HepG2 (cell line): ENCODE data around the gene NID1. TPM values are rescaled to one million over a fixed set of nuclear protein-coding genes. Genes with fewer than 3 reads are reported as not detected.

Experiments
- ATAC-seq: fragments of 200-7000 bp; cut with Tn5 transposase; 3 replicates; pipeline ENCODE4 v1.9.1; 2020; ENCODE audit warnings: mild to moderate bottlenecking, moderate library complexity
- BruUV-seq: library from RNA; stranded (reverse); fragments of 400-500 nt; replicated peaks from 2 replicates; lab custom pipeline; 2021; lab: Mats Ljungman, UMichigan
- CTCF ChIA-PET: fragments of 300-600 bp; formaldehyde crosslinking; extraction: SDS; loops from one replicate; lab custom pipeline; 2021; ENCODE audit warnings: low total read pairs, inconsistent platforms, low intra/inter-chr PET ratio; lab: Yijun Ruan, JAX
- POLR2A ChIA-PET: fragments of 350-600 bp; sonication (Branson Sonifier 250); formaldehyde crosslinking; loops from one replicate; lab custom pipeline; 2020; ENCODE audit warnings: antibody characterized with exemption, inconsistent platforms; lab: Yijun Ruan, JAX
- DNase-seq: peaks from one replicate; pipeline ENCODE4 v3.0.0-alpha.2; 2015; ENCODE audit warnings: low spot score
- FAIRE-seq: peaks from 3 replicates; lab custom pipeline; 2011; peaks lifted over from hg19 to GRCh38; lab: Jason Lieb, UNC
- H2AFZ ChIP-seq: one replicate; pipeline ENCODE4 v1.6.1; 2011; ENCODE audit warnings: low read length, inconsistent platforms
- H3K27ac ChIP-seq: fragments of 300-600 bp; 3 replicates; pipeline ENCODE4 v1.8.0; 2011; ENCODE audit warnings: mixed run types, mild to moderate bottlenecking, mixed read lengths, low read length, inconsistent platforms; ENCODE audit not compliant: insufficient read depth; ENCODE audit errors: extremely low read length
- H3K27me3 ChIP-seq, 2 experiments: fragments of 200-600 bp in 1 of 2; 2 replicates in 1 of 2; 3 replicates in 1 of 2; pipeline versions ENCODE4 v1.6.0 to v1.8.0; 2011; ENCODE audit warnings: low read length in 2 of 2, mild to moderate bottlenecking in 2 of 2, moderate library complexity in 2 of 2, inconsistent platforms in 1 of 2; ENCODE audit not compliant: insufficient read depth in 2 of 2, control insufficient read depth in 1 of 2
- H3K36me3 ChIP-seq, 2 experiments: fragments of 200-600 bp in 1 of 2; replicated peaks in 1 of 2; 2 replicates in 1 of 2; 3 replicates in 1 of 2; pipeline versions ENCODE4 v1.5.1 to v1.8.0; 2011; ENCODE audit warnings: low read length in 2 of 2, inconsistent platforms in 1 of 2; ENCODE audit not compliant: insufficient read depth in 2 of 2, control insufficient read depth in 1 of 2
- H3K4me1 ChIP-seq: 2 replicates; pipeline ENCODE4 v1.5.1; 2012; ENCODE audit warnings: low read length, inconsistent platforms; ENCODE audit not compliant: insufficient read depth
- H3K4me2 ChIP-seq: 2 replicates; pipeline ENCODE4 v1.6.0; 2011; ENCODE audit warnings: low read depth, low read length, inconsistent platforms
- H3K4me3 ChIP-seq, 3 experiments: fragments of 200-600 bp in 1 of 3; sonication (generic), shearing (Covaris generic) in 1 of 3; replicated peaks in 1 of 3; 2 replicates each; pipeline ENCODE4 v1.5.1; 2011 to 2016; ENCODE audit warnings: low read length in 3 of 3, inconsistent platforms in 2 of 3, low read depth in 2 of 3, mild to moderate bottlenecking in 2 of 3, control low read depth in 1 of 3, mixed read lengths in 1 of 3; ENCODE audit not compliant: insufficient read depth in 1 of 3
- H3K79me2 ChIP-seq: one replicate; pipeline ENCODE4 v1.6.1; 2011; ENCODE audit warnings: low read length, inconsistent platforms; ENCODE audit not compliant: insufficient read depth
- H3K9ac ChIP-seq: 2 replicates; pipeline ENCODE4 v1.6.0; 2011; ENCODE audit warnings: mild to moderate bottlenecking, low read depth, low read length, inconsistent platforms; ENCODE audit not compliant: insufficient read depth
- H3K9me3 ChIP-seq: 2 replicates; pipeline ENCODE4 v1.5.1; 2012; ENCODE audit warnings: mild to moderate bottlenecking, low read length
- H4K20me1 ChIP-seq: 2 replicates; pipeline ENCODE4 v1.6.0; 2011; ENCODE audit warnings: inconsistent platforms, mild to moderate bottlenecking, low read length, moderate library complexity; ENCODE audit not compliant: insufficient read depth
- IRX3 ChIP-seq: sonication (generic); formaldehyde crosslinking; IDR thresholded peaks from 2 replicates; pipeline ENCODE4 v1.8.1; 2023; ENCODE audit warnings: mild to moderate bottlenecking, low read depth, missing genetic modification reagents, borderline replicate concordance
- SALL1 ChIP-seq: sonication (generic); formaldehyde crosslinking; IDR thresholded peaks from 2 replicates; pipeline ENCODE4 v1.8.0; 2022; ENCODE audit warnings: mild to moderate bottlenecking, missing genetic modification reagents
- STAG1 ChIP-seq: sonication (generic); formaldehyde crosslinking; IDR thresholded peaks from 2 replicates; pipeline ENCODE4 v1.4.0; 2020; ENCODE audit warnings: missing genetic modification reagents
- ZNF205 ChIP-seq: IDR thresholded peaks from 2 replicates; pipeline ENCODE4 v1.6.1; 2018; ENCODE audit warnings: missing biosample characterization, missing genetic modification reagents
- ZNF816 ChIP-seq: sonication (generic); formaldehyde crosslinking; IDR thresholded peaks from 2 replicates; pipeline ENCODE4 v1.8.0; 2022; ENCODE audit warnings: missing genetic modification reagents, mild to moderate bottlenecking, borderline replicate concordance
- WGBS: methylation state at CpG from one replicate; pipeline ENCODE4 v1.1.6; 2017; ENCODE audit warnings: low lambda C conversion rate; 5-methylcytosine and 5-hydroxymethylcytosine counted together
- in situ Hi-C: cut with HindIII; loops from 2 replicates; pipeline ENCODE4 v1.10.0; 2017; ENCODE audit warnings: low pct_unique_long_range_greater_than_20kb; ENCODE audit not compliant: extremely low pct_ligation_motif_present
- intact Hi-C: fragments of 100-400 bp; cut with micrococcal nuclease; formaldehyde crosslinking; loops from one replicate; pipeline ENCODE4 v1.10.0; 2022; ENCODE audit not compliant: unreplicated experiment
- polyA plus RNA-seq, 8 experiments: library from polyadenylated mRNA; depleted of rRNA in 3 of 8; stranded (reverse) in 7 of 8; unstranded in 1 of 8; fragments of >200 nt; fragmentation: Illumina TruSeq in 4 of 8; extraction: Trizol in 4 of 8; gene quantifications; 2 replicates each; pipeline versions ENCODE4 v1.2.1 to v1.2.3, GENCODE V29; 2011 to 2016; ENCODE audit warnings: low read depth in 4 of 8, missing spikeins in 1 of 8, mixed read lengths in 1 of 8; ENCODE audit not compliant: insufficient read depth in 1 of 8
- total RNA-seq, 5 experiments: library from RNA; depleted of rRNA; stranded (reverse); fragments of >200 nt; fragmentation: Illumina TruSeq; extraction: Trizol; gene quantifications; 2 replicates each; pipeline ENCODE4 v1.2.3, GENCODE V29; 2016; ENCODE audit warnings: low read depth in 1 of 5
- TF ChIP-seq, protein P1 (sequence below): sonication (generic); formaldehyde crosslinking; IDR thresholded peaks from 2 replicates; pipeline ENCODE4 v1.4.0; 2020; ENCODE audit warnings: low read depth, missing genetic modification reagents
- TF ChIP-seq, protein P2 (sequence below): sonication (generic); formaldehyde crosslinking; IDR thresholded peaks from 2 replicates; pipeline ENCODE4 v1.4.0; 2020; ENCODE audit warnings: missing genetic modification reagents
- TF ChIP-seq, protein P3 (sequence below): sonication (generic); formaldehyde crosslinking; IDR thresholded peaks from 2 replicates; pipeline ENCODE4 v1.4.0; 2020; ENCODE audit warnings: missing genetic modification reagents; ENCODE audit errors: not compliant biosample characterization

NID1 gene
- total and polyA plus RNA-seq, 2 of the 13 experiments (the other 11 are each of a cell fraction or from before 2014, with no cell fraction given) = 50.2 to 56.1 TPM

DNA sequence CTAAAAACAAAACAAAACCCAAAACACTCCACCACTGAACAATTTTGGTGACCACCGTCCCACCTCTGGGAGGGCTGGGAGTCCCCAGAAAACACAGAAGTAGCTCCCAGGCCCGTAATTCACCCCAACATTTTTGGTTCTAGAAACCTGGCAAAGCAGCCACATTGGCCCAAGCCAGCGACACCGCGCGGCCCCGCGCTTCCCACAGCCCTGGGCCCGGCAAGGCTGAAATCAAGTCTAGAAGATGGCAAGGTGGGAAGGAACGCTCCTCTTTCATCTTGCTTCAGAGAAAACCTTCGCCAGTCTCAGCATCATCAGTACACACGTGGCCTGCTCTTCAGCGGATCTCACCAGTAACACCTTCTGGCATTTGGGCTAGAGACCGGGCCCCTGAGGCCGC is 35.9 kb upstream of the NID1 start:
- peaks cover 10% of the 10 kb centered on the region; the same call in 1 of the 2 replicates for H3K9me3 ChIP-seq
- CTCF ChIA-PET = no interaction called here
- TF ChIP-seq, protein P1, sequence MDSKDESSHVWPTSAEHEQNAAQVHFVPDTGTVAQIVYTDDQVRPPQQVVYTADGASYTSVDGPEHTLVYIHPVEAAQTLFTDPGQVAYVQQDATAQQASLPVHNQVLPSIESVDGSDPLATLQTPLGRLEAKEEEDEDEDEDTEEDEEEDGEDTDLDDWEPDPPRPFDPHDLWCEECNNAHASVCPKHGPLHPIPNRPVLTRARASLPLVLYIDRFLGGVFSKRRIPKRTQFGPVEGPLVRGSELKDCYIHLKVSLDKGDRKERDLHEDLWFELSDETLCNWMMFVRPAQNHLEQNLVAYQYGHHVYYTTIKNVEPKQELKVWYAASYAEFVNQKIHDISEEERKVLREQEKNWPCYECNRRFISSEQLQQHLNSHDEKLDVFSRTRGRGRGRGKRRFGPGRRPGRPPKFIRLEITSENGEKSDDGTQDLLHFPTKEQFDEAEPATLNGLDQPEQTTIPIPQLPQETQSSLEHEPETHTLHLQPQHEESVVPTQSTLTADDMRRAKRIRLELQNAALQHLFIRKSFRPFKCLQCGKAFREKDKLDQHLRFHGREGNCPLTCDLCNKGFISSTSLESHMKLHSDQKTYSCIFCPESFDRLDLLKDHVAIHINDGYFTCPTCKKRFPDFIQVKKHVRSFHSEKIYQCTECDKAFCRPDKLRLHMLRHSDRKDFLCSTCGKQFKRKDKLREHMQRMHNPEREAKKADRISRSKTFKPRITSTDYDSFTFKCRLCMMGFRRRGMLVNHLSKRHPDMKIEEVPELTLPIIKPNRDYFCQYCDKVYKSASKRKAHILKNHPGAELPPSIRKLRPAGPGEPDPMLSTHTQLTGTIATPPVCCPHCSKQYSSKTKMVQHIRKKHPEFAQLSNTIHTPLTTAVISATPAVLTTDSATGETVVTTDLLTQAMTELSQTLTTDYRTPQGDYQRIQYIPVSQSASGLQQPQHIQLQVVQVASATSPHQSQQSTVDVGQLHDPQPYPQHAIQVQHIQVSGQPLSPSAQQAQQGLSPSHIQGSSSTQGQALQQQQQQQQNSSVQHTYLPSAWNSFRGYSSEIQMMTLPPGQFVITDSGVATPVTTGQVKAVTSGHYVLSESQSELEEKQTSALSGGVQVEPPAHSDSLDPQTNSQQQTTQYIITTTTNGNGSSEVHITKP (CRISPR knock-in tag) = no peak
- TF ChIP-seq, all 625 proteins: peak for 0
- H2AFZ ChIP-seq = no peak overlapping the region
- no peaks in the 10 kb centered on the region for H3K36me3 ChIP-seq
- no peak for FAIRE-seq
- no peak for ATAC-seq
- H3K4me2 ChIP-seq = no peak overlapping the region
- no peak for DNase-seq
- intact Hi-C loops (loop anchor here (10.0 kb wide), 2 partner anchors 654 to 1024 kb away; no protein-coding TSS in a partner anchor), in situ Hi-C loops (loop anchor here (5.0 to 25.0 kb wide), 6 partner anchors 392 to 1462 kb away; no protein-coding TSS in a partner anchor)
- BruUV-seq = no TSS peak
- no peak overlapping the region for H3K9ac ChIP-seq
- POLR2A ChIA-PET = no interaction called here
- peaks cover 42% of the 10 kb centered on the region for H3K4me1 ChIP-seq
- H4K20me1 ChIP-seq = no peaks in the 10 kb centered on the region
- H3K79me2 ChIP-seq = no peaks in the 10 kb centered on the region
- no peak overlapping the region for H3K4me3 ChIP-seq
- H3K27ac ChIP-seq = no peak overlapping the region
- peaks cover 2 to 5% of the 10 kb centered on the region in 2 experiments; a peak in 1 of 5 replicates for H3K27me3 ChIP-seq
- 71% methylated on average over 15 of the region's 15 CpGs for WGBS

DNA sequence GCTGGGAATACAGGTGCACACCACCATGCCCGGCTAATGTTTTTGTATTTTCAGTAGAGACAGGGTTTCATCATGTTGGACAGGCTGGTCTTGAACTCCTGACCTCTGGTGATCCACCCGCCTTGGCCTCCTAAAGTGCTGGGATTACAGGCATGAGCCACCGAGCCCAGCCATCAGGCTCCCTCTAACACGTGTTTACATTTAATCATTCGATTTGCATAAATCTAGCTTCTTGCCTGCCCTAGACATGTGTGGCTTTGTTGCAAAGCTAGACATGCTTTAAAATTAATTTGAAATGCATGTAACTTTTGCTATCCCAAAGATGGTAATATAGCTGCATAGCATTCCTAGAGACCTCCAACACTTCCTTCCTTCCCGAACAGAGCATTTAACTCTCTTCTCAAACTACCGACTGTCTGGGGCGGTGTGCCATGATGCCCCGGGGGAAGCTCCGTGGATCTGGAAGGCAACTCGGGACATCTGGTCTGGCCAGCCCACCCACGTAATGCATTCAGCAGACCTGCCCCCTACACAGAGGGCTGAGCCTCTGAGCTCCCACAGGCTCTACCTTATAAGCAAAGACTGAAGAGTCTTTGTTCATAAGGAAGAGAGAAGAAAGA is 34.6 kb upstream of the NID1 start:
- Histone ChIP-seq H3K4me3 (no peak overlapping the region), H2AFZ (no peak overlapping the region), H3K27me3 (0 out of 5 replicates have a peak, but pooled peaks cover 0 to under 1% of the 10 kb centered on the region in 2 experiments), H3K9ac (no peak overlapping the region), H3K36me3 (no peaks in the 10 kb centered on the region), H3K9me3 (peaks cover 10% of the 10 kb centered on the region; the same call in 1 of the 2 replicates), H3K79me2 (no peaks in the 10 kb centered on the region), H3K4me1 (peaks cover 33% of the 10 kb centered on the region), H4K20me1 (no peaks in the 10 kb centered on the region), H3K27ac (no peak overlapping the region), H3K4me2 (no peak overlapping the region)
- FAIRE-seq (no peak), DNase-seq (no peak), ATAC-seq (no peak)
- in situ Hi-C loops (no loop called here), intact Hi-C loops (no loop called here)
- 36% methylated on average over 12 of the region's 12 CpGs for WGBS
- CTCF ChIA-PET = no interaction called here
- POLR2A ChIA-PET = no interaction called here
- no TSS peak for BruUV-seq
- TF ChIP-seq ZNF205 = no peak
- no peak for TF ChIP-seq SALL1 (CRISPR knock-in tag)
- no peak for TF ChIP-seq STAG1
- no peak for TF ChIP-seq IRX3
- TF ChIP-seq, protein P2, sequence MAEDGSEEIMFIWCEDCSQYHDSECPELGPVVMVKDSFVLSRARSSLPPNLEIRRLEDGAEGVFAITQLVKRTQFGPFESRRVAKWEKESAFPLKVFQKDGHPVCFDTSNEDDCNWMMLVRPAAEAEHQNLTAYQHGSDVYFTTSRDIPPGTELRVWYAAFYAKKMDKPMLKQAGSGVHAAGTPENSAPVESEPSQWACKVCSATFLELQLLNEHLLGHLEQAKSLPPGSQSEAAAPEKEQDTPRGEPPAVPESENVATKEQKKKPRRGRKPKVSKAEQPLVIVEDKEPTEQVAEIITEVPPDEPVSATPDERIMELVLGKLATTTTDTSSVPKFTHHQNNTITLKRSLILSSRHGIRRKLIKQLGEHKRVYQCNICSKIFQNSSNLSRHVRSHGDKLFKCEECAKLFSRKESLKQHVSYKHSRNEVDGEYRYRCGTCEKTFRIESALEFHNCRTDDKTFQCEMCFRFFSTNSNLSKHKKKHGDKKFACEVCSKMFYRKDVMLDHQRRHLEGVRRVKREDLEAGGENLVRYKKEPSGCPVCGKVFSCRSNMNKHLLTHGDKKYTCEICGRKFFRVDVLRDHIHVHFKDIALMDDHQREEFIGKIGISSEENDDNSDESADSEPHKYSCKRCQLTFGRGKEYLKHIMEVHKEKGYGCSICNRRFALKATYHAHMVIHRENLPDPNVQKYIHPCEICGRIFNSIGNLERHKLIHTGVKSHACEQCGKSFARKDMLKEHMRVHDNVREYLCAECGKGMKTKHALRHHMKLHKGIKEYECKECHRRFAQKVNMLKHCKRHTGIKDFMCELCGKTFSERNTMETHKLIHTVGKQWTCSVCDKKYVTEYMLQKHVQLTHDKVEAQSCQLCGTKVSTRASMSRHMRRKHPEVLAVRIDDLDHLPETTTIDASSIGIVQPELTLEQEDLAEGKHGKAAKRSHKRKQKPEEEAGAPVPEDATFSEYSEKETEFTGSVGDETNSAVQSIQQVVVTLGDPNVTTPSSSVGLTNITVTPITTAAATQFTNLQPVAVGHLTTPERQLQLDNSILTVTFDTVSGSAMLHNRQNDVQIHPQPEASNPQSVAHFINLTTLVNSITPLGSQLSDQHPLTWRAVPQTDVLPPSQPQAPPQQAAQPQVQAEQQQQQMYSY = no peak
- TF ChIP-seq, protein P3, sequence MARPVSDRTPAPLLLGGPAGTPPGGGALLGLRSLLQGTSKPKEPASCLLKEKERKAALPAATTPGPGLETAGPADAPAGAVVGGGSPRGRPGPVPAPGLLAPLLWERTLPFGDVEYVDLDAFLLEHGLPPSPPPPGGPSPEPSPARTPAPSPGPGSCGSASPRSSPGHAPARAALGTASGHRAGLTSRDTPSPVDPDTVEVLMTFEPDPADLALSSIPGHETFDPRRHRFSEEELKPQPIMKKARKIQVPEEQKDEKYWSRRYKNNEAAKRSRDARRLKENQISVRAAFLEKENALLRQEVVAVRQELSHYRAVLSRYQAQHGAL (CRISPR knock-in tag) = no peak
- no peak for TF ChIP-seq ZNF816 (CRISPR knock-in tag)
